Peyer's patch (tissue), 4 donors: ENCODE measurements around the gene CDC42SE2. TPM values are rescaled to one million over a fixed set of nuclear protein-coding genes. Genes with fewer than 3 reads are reported as not detected.
A peak's percentile ranks its signal among the peaks of the same experiment; 100 is the strongest.

Experiments used
- DNase-seq, 3 donors: peaks; one replicate each; pipeline ENCODE4 v3.0.0-alpha.2; 2017 to 2019
- H3K27ac ChIP-seq, 4 donors: fragments of 200-600 bp; sonication (generic); one replicate each; pipeline ENCODE4 v1.5.1; 2016 to 2019
- H3K27me3 ChIP-seq, 2 donors: fragments of 200-600 bp; sonication (generic); one replicate each; pipeline ENCODE4 v1.5.1; 2019
- H3K36me3 ChIP-seq, 3 donors: fragments of 200-600 bp; sonication (generic); one replicate each; pipeline ENCODE4 v1.5.1; 2016 to 2019
- H3K4me1 ChIP-seq, 4 donors: fragments of 200-600 bp; sonication (generic); one replicate each; pipeline ENCODE4 v1.5.1; 2016 to 2019
- H3K4me3 ChIP-seq, 4 donors: fragments of 200-600 bp; sonication (generic); 1 replicate in 3 of 4; 2 replicates in 1 of 4; pipeline ENCODE4 v1.5.1; 2016 to 2019; ENCODE audit warnings: mild to moderate bottlenecking in 1 of 4
- H3K9me3 ChIP-seq, 4 donors: fragments of 200-600 bp; sonication (generic); one replicate each; pipeline ENCODE4 v1.5.1; 2016 to 2019; ENCODE audit warnings: mild to moderate bottlenecking in 1 of 4
- POLR2A ChIP-seq, 2 donors: fragments of 450-650 bp; IDR thresholded peaks; one replicate each; pipeline ENCODE4 v1.5.1; 2017; ENCODE audit warnings: antibody characterized with exemption in 2 of 2, mild to moderate bottlenecking in 2 of 2, moderate library complexity in 2 of 2
- total RNA-seq, 4 donors: library from RNA; depleted of rRNA; stranded (reverse); fragments of >200 nt; gene quantifications; one replicate each; pipeline ENCODE4 v1.1.0, GENCODE V29; 2016
- TF ChIP-seq, protein P1 (sequence below), 6 experiments: fragments of 450-650 bp in 4 of 6; fragments of 200-600 bp in 2 of 6; sonication (generic) in 1 of 6; IDR thresholded peaks; one replicate each; pipeline ENCODE4 v1.5.1; 2017 to 2019; ENCODE audit warnings: antibody characterized with exemption in 6 of 6, mild to moderate bottlenecking in 3 of 6, moderate library complexity in 1 of 6

Gene CDC42SE2
- total RNA-seq, 4 donors from 2014 or later, result 49.9 to 125 (median 91.4) TPM

DNA sequence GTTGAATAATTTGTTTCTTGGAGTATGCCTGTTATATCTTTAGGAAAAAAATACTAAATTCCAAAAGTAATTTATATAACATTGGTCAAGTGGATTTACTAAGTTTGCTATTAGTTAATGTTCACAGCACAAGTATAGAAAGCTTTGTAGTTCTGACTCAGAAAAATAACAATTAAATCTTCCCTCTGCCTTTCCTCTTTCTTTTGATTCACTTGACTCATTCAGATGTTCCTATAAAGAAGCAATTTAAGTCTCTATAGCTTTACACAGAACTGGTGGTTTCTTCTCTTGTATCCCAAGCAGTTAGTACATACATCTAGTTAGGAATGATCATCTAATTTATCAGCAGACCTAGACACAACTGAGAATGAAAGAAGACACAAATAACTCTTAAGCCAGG lies 4.5 kb upstream of the CDC42SE2 start:
- H3K4me3 ChIP-seq, result no peak overlapping the region
- no peaks in the 10 kb centered on the region for H3K27me3 ChIP-seq
- peaks cover 0 to 25% (median 0%) of the 10 kb centered on the region in 4 donors for H3K4me1 ChIP-seq
- no peaks in the 10 kb centered on the region for H3K36me3 ChIP-seq
- TF ChIP-seq POLR2A (IDR thresholded peaks at IDR 0.05), result no peak
- TF ChIP-seq, protein P1, sequence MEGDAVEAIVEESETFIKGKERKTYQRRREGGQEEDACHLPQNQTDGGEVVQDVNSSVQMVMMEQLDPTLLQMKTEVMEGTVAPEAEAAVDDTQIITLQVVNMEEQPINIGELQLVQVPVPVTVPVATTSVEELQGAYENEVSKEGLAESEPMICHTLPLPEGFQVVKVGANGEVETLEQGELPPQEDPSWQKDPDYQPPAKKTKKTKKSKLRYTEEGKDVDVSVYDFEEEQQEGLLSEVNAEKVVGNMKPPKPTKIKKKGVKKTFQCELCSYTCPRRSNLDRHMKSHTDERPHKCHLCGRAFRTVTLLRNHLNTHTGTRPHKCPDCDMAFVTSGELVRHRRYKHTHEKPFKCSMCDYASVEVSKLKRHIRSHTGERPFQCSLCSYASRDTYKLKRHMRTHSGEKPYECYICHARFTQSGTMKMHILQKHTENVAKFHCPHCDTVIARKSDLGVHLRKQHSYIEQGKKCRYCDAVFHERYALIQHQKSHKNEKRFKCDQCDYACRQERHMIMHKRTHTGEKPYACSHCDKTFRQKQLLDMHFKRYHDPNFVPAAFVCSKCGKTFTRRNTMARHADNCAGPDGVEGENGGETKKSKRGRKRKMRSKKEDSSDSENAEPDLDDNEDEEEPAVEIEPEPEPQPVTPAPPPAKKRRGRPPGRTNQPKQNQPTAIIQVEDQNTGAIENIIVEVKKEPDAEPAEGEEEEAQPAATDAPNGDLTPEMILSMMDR (IDR thresholded peaks at IDR 0.05), result no peak
- DNase-seq, result no peak
- no peaks in the 10 kb centered on the region for H3K9me3 ChIP-seq
- peak overlapping the region in 3 of 4 donors; percentile 43 to 87 (median 48) for H3K27ac ChIP-seq

DNA sequence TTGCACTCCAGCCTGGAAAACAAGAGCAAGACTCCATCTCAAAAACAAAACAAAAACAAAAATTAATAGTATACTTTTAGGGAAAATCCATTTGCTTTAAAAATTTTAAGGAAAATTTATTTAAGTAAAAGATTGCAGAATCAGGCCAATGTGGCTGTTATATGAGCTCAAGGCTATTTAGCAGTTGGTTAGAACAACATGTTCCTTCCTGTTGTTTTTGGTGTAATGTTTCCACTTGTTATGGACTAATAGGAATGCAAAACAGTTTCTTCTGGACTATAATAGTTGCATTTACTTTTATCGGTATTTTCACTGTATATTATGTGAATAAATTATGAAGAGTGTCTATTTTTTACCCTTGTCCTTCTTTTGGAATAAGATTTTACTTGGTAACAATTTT lies 3.0 kb upstream of the CDC42SE2 start:
- H3K27me3 ChIP-seq, result no peaks in the 10 kb centered on the region
- H3K4me3 ChIP-seq, result no peak overlapping the region
- no peaks in the 10 kb centered on the region for H3K9me3 ChIP-seq
- DNase-seq, result no peak
- TF ChIP-seq POLR2A (IDR thresholded peaks at IDR 0.05), result no peak
- H3K4me1 ChIP-seq, result peaks cover 0 to 25% (median 0%) of the 10 kb centered on the region in 4 donors
- no peaks in the 10 kb centered on the region for H3K36me3 ChIP-seq
- H3K27ac ChIP-seq, result peak overlapping the region; percentile 13 to 98 (median 65)

DNA sequence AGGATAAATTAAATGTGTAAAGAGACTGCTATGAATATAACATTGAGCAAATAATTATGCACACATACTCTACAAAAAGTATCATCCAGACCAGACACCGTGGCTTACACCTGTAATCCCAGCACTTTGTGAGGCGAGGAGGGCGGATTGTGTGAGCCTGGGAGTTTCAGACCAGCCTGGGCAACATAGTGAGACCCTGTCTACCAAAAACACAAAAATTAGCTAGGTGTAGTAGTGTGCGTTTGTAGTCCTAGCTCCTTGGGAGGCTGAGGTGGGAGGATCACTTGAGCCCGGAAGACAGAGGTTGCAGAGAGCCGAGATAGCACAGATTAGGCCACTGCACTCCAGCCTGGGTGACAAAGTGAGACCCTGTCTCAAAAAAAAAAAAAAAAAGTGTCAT lies 2.4 kb upstream of the CDC42SE2 start:
- H3K27ac ChIP-seq, result peak overlapping the region; percentile 13 to 98 (median 60)
- peaks cover 0 to 25% (median 0%) of the 10 kb centered on the region in 4 donors for H3K4me1 ChIP-seq
- H3K9me3 ChIP-seq, result no peaks in the 10 kb centered on the region
- no peaks in the 10 kb centered on the region for H3K27me3 ChIP-seq
- no peak for DNase-seq
- H3K4me3 ChIP-seq, result no peak overlapping the region
- no peaks in the 10 kb centered on the region for H3K36me3 ChIP-seq
- TF ChIP-seq, protein P1 (IDR thresholded peaks at IDR 0.05), result no peak
- no peak for TF ChIP-seq POLR2A (IDR thresholded peaks at IDR 0.05)

DNA sequence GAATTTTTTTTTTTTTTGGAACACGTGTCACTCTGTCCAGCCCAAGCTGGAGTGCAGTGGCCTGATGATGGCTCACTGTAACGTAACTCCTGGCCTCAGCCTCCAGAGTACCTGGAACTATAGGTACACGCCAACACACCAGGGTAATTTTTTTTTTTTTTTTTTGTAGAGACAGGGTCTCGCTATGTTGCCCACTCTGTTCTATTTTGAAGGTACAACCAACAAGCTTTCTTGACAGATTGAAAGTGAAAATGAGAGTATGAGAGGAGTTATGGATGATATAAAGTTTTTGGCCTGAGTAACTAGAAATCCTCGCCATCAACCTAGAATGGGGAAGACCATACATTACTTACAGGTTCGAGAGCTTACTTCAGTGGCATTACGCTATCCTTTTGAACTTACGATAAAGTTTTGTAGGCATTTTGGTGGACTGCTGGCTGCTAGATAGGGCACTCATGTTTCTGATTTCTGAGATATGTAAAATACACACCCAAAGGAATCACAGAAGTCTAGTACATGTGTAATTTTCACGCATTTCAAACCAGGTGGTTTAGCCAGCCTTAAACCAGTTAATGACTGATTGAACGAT lies 806 bp upstream of the CDC42SE2 start:
- Histone ChIP-seq H3K4me3 (peak overlapping the region; percentile 68 to 99 (median 92)), H3K4me1 (peaks cover 0 to 20% (median 0%) of the 10 kb centered on the region in 4 donors), H3K36me3 (no peaks in the 10 kb centered on the region), H3K27ac (peak overlapping the region; percentile 87 to 98 (median 94)), H3K27me3 (no peaks in the 10 kb centered on the region), H3K9me3 (no peaks in the 10 kb centered on the region)
- TF ChIP-seq, protein P1 (IDR thresholded peaks at IDR 0.05), result no peak
- no peak for TF ChIP-seq POLR2A (IDR thresholded peaks at IDR 0.05)
- DNase-seq, result no peak

DNA sequence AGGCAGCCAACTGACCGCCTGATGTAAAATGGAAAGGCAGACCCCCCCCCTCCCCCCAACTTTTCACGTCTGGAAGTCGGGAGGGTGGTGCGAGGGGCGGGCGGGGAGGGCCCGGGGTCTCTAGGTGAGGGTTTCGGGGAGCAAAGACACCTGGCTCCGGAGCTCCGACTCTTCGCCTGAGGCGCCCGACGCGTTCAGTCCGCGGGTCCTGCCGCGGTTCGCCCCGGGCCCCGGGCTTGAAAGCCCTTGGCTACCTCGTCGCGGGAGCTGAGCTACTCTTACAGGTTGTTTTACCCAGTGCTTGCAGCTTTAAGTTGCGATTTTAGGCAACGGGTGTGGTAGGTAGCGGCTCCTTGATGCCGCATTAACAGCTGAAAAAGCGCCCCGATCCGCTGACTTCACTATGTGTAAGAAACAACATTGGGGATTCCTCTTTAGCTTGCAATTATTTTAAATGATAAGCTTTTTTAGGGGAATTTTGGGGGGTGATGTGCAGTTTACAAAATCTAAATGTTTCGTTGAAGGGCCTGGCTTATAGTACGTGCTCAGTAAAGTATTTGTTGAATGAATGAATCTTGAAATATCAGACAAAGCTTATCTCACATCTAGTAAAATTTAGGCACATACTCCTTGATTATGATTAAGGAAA lies 722 bp downstream of the CDC42SE2 start:
- no peak for TF ChIP-seq POLR2A (IDR thresholded peaks at IDR 0.05)
- TF ChIP-seq, protein P1 (IDR thresholded peaks at IDR 0.05), result no peak
- peak overlapping the region; percentile 68 to 99 (median 92) for H3K4me3 ChIP-seq

DNA sequence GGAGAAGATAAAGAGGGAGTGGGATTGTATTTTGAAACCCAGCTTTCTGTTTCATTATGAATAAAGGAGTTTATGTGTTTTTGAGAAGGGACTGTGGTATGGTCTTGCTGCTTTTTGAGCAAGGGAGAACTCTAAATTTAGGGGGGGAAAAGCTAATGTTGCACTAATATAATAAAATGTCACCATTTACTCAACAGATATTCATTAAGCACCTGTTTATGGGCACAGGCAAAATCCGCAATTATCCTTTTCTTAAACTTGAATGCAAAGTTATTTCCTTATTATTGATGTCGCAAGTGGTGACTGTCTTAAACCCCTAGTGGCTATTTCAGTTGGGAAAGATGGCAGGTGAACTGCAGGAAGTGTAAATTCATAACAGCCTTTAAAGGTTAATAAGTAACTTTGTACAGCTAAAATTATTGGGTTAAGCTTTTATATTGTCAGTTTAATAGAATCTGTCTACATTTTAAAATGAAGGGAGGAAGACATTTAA lies 1.5 kb downstream of the CDC42SE2 start:
- DNase-seq, result no peak
- no peak for TF ChIP-seq POLR2A (IDR thresholded peaks at IDR 0.05)
- TF ChIP-seq, protein P1 (IDR thresholded peaks at IDR 0.05), result peak; percentile 56 to 85 (median 78)
- Histone ChIP-seq H3K9me3 (no peaks in the 10 kb centered on the region), H3K27ac (peak overlapping the region; percentile 87 to 98 (median 94)), H3K4me3 (peak overlapping the region; percentile 68 to 99 (median 92)), H3K27me3 (no peaks in the 10 kb centered on the region), H3K36me3 (no peaks in the 10 kb centered on the region), H3K4me1 (peaks cover 0 to 26% (median 10%) of the 10 kb centered on the region in 4 donors)

More for the DNA sequence above, 722 bp downstream of the CDC42SE2 start:
- H3K4me1 ChIP-seq, result peaks cover 0 to 21% (median 6%) of the 10 kb centered on the region in 4 donors
- no peaks in the 10 kb centered on the region for H3K27me3 ChIP-seq
- H3K9me3 ChIP-seq, result no peaks in the 10 kb centered on the region
- peak overlapping the region; percentile 87 to 98 (median 94) for H3K27ac ChIP-seq
- DNase-seq, result peak in 2 of 3 donors; percentile 72 to 75
- no peaks in the 10 kb centered on the region for H3K36me3 ChIP-seq
